WTC11 (cell line): ENCODE data around the gene TRAP1.

Experiments
- ATF1 ChIP-seq: sonication (generic); formaldehyde crosslinking; IDR thresholded peaks from 2 replicates; pipeline ENCODE4 v1.8.1; 2023; ENCODE audit warnings: mild to moderate bottlenecking, moderate library complexity, missing genetic modification reagents
- CREM ChIP-seq: sonication (generic); formaldehyde crosslinking; IDR thresholded peaks from 2 replicates; pipeline ENCODE4 v1.8.1; 2022; ENCODE audit warnings: mild to moderate bottlenecking, missing genetic modification reagents, moderate library complexity
- ETV6 ChIP-seq: sonication (generic); formaldehyde crosslinking; IDR thresholded peaks from 2 replicates; pipeline ENCODE4 v1.8.1; 2022; ENCODE audit warnings: mild to moderate bottlenecking, missing genetic modification reagents
- FOXJ3 ChIP-seq: sonication (generic); formaldehyde crosslinking; IDR thresholded peaks from 2 replicates; pipeline ENCODE4 v1.9.0; 2021; ENCODE audit warnings: missing genetic modification reagents, mild to moderate bottlenecking, borderline replicate concordance
- FOXK1 ChIP-seq: sonication (generic); formaldehyde crosslinking; IDR thresholded peaks from 2 replicates; pipeline ENCODE4 v1.8.0; 2022; ENCODE audit warnings: mild to moderate bottlenecking, moderate library complexity, missing genetic modification reagents
- FOXP1 ChIP-seq: sonication (generic); formaldehyde crosslinking; IDR thresholded peaks from 2 replicates; pipeline ENCODE4 v1.8.0; 2022; ENCODE audit warnings: missing genetic modification reagents, mild to moderate bottlenecking, moderate library complexity, borderline replicate concordance
- TCF7 ChIP-seq: sonication (generic); formaldehyde crosslinking; IDR thresholded peaks from 2 replicates; pipeline ENCODE4 v1.8.0; 2022; ENCODE audit warnings: mild to moderate bottlenecking, low read depth, missing genetic modification reagents, moderate library complexity
- TF ChIP-seq, protein P1 (sequence below): fragments of 200-600 bp; IDR thresholded peaks from 2 replicates; pipeline ENCODE4 v1.8.0; 2022; ENCODE audit warnings: antibody characterized with exemption
- TF ChIP-seq, protein P2 (sequence below): sonication (generic); formaldehyde crosslinking; IDR thresholded peaks from 2 replicates; pipeline ENCODE4 v1.8.1; 2023; ENCODE audit warnings: mild to moderate bottlenecking, missing genetic modification reagents, moderate library complexity
- TF ChIP-seq, protein P3 (sequence below): fragments of 250-450 bp; sonication (Bioruptor Pico); IDR thresholded peaks from 2 replicates; pipeline ENCODE4 v1.9.0; 2021; ENCODE audit warnings: mild to moderate bottlenecking
- TF ChIP-seq, protein P4 (sequence below): sonication (generic); formaldehyde crosslinking; IDR thresholded peaks from 2 replicates; pipeline ENCODE4 v1.8.0; 2023; ENCODE audit warnings: missing genetic modification reagents, mild to moderate bottlenecking, borderline replicate concordance
- TF ChIP-seq, protein P5 (sequence below): sonication (generic); formaldehyde crosslinking; IDR thresholded peaks from 2 replicates; pipeline ENCODE4 v1.8.0; 2022; ENCODE audit warnings: missing genetic modification reagents

DNA sequence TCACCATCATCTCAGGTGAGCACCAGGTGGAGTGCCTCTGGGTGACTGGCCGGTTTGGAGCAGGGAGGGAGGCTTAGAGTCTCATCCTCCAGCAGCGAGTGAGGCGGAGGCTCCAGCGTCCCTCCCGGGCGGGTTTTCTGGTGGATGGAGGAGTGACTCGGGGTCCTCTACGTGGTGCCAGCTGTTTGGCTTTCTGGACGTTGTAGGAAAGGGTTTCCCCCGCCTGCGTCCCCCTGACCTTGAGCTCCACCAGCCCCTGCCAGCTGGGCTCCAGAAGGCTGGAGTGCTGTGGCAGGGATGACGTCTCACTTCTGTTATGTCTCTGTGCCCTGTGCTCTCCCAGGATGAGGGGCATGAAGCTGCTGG lies 62.3 kb downstream of the TRAP1 start:
- TF ChIP-seq ETV6 (no peak), CREM (CRISPR knock-in tag) (no peak), FOXJ3 (CRISPR knock-in tag) (no peak), TCF7 (CRISPR knock-in tag) (no peak), FOXP1 (no peak), ATF1 (no peak), FOXK1 (CRISPR knock-in tag) (no peak)
- TF ChIP-seq, protein P1, sequence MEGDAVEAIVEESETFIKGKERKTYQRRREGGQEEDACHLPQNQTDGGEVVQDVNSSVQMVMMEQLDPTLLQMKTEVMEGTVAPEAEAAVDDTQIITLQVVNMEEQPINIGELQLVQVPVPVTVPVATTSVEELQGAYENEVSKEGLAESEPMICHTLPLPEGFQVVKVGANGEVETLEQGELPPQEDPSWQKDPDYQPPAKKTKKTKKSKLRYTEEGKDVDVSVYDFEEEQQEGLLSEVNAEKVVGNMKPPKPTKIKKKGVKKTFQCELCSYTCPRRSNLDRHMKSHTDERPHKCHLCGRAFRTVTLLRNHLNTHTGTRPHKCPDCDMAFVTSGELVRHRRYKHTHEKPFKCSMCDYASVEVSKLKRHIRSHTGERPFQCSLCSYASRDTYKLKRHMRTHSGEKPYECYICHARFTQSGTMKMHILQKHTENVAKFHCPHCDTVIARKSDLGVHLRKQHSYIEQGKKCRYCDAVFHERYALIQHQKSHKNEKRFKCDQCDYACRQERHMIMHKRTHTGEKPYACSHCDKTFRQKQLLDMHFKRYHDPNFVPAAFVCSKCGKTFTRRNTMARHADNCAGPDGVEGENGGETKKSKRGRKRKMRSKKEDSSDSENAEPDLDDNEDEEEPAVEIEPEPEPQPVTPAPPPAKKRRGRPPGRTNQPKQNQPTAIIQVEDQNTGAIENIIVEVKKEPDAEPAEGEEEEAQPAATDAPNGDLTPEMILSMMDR = no peak
- TF ChIP-seq, protein P2, sequence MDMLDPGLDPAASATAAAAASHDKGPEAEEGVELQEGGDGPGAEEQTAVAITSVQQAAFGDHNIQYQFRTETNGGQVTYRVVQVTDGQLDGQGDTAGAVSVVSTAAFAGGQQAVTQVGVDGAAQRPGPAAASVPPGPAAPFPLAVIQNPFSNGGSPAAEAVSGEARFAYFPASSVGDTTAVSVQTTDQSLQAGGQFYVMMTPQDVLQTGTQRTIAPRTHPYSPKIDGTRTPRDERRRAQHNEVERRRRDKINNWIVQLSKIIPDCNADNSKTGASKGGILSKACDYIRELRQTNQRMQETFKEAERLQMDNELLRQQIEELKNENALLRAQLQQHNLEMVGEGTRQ (CRISPR knock-in tag) = no peak
- TF ChIP-seq, protein P3, sequence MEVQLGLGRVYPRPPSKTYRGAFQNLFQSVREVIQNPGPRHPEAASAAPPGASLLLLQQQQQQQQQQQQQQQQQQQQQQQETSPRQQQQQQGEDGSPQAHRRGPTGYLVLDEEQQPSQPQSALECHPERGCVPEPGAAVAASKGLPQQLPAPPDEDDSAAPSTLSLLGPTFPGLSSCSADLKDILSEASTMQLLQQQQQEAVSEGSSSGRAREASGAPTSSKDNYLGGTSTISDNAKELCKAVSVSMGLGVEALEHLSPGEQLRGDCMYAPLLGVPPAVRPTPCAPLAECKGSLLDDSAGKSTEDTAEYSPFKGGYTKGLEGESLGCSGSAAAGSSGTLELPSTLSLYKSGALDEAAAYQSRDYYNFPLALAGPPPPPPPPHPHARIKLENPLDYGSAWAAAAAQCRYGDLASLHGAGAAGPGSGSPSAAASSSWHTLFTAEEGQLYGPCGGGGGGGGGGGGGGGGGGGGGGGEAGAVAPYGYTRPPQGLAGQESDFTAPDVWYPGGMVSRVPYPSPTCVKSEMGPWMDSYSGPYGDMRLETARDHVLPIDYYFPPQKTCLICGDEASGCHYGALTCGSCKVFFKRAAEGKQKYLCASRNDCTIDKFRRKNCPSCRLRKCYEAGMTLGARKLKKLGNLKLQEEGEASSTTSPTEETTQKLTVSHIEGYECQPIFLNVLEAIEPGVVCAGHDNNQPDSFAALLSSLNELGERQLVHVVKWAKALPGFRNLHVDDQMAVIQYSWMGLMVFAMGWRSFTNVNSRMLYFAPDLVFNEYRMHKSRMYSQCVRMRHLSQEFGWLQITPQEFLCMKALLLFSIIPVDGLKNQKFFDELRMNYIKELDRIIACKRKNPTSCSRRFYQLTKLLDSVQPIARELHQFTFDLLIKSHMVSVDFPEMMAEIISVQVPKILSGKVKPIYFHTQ = no peak
- TF ChIP-seq, protein P4, sequence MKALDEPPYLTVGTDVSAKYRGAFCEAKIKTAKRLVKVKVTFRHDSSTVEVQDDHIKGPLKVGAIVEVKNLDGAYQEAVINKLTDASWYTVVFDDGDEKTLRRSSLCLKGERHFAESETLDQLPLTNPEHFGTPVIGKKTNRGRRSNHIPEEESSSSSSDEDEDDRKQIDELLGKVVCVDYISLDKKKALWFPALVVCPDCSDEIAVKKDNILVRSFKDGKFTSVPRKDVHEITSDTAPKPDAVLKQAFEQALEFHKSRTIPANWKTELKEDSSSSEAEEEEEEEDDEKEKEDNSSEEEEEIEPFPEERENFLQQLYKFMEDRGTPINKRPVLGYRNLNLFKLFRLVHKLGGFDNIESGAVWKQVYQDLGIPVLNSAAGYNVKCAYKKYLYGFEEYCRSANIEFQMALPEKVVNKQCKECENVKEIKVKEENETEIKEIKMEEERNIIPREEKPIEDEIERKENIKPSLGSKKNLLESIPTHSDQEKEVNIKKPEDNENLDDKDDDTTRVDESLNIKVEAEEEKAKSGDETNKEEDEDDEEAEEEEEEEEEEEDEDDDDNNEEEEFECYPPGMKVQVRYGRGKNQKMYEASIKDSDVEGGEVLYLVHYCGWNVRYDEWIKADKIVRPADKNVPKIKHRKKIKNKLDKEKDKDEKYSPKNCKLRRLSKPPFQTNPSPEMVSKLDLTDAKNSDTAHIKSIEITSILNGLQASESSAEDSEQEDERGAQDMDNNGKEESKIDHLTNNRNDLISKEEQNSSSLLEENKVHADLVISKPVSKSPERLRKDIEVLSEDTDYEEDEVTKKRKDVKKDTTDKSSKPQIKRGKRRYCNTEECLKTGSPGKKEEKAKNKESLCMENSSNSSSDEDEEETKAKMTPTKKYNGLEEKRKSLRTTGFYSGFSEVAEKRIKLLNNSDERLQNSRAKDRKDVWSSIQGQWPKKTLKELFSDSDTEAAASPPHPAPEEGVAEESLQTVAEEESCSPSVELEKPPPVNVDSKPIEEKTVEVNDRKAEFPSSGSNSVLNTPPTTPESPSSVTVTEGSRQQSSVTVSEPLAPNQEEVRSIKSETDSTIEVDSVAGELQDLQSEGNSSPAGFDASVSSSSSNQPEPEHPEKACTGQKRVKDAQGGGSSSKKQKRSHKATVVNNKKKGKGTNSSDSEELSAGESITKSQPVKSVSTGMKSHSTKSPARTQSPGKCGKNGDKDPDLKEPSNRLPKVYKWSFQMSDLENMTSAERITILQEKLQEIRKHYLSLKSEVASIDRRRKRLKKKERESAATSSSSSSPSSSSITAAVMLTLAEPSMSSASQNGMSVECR (CRISPR knock-in tag) = no peak
- TF ChIP-seq, protein P5, sequence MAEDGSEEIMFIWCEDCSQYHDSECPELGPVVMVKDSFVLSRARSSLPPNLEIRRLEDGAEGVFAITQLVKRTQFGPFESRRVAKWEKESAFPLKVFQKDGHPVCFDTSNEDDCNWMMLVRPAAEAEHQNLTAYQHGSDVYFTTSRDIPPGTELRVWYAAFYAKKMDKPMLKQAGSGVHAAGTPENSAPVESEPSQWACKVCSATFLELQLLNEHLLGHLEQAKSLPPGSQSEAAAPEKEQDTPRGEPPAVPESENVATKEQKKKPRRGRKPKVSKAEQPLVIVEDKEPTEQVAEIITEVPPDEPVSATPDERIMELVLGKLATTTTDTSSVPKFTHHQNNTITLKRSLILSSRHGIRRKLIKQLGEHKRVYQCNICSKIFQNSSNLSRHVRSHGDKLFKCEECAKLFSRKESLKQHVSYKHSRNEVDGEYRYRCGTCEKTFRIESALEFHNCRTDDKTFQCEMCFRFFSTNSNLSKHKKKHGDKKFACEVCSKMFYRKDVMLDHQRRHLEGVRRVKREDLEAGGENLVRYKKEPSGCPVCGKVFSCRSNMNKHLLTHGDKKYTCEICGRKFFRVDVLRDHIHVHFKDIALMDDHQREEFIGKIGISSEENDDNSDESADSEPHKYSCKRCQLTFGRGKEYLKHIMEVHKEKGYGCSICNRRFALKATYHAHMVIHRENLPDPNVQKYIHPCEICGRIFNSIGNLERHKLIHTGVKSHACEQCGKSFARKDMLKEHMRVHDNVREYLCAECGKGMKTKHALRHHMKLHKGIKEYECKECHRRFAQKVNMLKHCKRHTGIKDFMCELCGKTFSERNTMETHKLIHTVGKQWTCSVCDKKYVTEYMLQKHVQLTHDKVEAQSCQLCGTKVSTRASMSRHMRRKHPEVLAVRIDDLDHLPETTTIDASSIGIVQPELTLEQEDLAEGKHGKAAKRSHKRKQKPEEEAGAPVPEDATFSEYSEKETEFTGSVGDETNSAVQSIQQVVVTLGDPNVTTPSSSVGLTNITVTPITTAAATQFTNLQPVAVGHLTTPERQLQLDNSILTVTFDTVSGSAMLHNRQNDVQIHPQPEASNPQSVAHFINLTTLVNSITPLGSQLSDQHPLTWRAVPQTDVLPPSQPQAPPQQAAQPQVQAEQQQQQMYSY (CRISPR knock-in tag) = no peak
